ENCODE data around the gene KCNK4. TPM values are rescaled to one million over a fixed set of nuclear protein-coding genes. Genes with fewer than 3 reads are reported as not detected.

The KCNK4 gene
- polyA plus RNA-seq, 12 donors = not detected

DNA sequence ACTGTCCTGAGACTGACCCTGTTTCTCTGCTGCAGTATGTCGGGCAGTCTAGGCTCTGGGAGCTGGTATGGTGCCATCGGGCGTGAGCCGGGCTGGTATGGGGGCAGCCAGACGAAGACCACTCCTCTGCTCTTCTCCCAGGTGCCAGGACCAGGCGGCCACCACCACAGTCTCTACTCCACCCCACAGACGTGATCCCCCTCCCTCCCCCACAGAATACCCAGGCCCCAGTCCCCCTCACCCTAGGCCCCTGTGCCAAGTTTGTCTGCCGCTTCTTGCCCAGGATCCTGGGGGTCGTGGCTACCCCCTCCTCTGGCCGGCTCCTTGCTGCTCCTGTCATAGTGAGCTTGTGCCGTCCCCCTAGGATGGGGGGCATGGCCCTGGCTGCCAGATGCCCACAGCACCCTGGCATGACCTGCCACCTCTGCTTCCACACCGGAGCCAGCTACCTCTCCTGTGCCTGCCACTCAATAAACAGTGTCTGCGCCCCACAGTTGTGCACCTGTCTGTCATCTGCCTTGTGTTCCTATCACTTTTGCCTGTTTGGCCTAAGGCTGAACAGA lies 2.0 kb upstream of the KCNK4 start:
- no peak for DNase-seq

DNA sequence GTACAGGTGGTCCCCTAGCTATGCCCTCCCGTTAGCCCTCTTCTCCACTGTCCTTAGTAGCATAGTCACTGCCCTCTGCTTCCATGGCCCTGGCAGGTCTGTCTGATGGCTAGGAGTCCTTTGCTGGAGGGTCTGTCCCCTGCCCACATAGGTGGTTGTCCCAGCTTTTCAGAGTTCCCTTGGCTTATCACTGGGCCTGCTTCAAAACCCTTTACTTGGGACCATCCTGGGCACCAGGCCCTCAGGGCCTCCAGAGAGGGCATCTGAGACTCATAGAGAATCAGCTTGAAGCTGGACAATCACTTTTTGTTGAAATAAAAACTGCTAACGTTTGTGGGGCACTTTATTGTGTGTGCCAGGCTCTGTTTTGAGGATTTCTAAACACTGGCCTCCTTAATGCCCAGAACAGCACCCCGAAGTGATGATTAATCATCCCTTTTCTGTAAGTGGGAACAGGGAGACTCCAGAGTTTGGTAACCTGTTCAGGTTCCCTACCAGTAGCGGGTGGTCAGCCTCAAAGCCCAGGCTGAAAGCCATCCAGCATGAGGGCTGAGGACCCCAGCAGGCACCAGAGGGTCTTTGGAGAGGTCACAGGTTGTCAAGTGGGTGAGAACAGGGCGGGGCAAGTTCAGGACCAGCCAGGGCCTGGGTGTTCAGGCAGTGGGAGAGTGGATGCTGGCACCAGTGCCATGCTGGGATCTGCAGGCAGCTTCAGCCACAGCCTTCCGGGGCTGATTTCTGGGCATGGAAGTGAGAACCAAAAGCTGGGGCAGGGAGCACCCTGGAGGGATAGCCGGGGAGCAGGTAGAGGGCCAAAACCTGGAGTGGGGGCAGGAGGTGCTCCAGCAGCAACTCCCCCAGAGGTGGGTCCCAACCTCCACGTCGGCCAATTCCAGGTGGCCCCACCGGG lies 495 bp upstream of the KCNK4 start:
- no peak for DNase-seq

- no peak for DNase-seq
Measured at GRCh38 chr11:64291752-64292459, 804 bp downstream of the KCNK4 start.

DNA sequence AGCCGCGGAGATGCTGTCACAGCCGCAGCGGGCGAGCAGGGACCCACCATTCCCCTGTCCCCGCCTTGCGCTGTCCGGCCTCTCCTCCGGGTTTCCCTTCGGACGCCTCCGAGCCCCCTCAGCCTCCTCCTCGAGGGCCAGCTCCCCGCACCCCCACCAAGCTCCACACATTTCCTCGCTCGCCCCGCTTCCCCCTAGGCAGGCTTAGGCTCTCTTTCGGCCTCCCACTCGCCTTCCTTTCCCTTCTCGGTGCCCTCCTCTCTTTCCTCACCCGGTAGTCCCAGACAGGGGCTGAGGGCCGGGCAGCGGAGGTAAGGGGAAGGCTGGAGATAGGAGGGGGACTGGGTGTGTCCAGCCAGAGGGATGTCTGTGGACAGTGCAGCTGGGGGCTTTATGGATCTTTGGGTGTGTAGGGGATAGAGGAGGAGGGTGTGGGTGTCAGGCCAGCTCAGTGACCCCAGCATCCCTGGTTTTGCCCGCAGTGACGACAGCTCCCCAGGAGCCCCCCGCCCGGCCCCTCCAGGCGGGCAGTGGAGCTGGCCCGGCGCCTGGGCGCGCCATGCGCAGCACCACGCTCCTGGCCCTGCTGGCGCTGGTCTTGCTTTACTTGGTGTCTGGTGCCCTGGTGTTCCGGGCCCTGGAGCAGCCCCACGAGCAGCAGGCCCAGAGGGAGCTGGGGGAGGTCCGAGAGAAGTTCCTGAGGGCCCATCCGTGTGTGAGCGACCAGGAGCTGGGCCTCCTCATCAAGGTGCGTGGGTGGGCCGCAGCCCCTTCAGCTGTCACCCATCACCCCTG lies 1.6 kb downstream of the KCNK4 start:
- DNase-seq = no peak

GRCh38 chr11:64294774-64295173 lies 3.7 kb downstream of the KCNK4 start:
- no peak for DNase-seq

DNA sequence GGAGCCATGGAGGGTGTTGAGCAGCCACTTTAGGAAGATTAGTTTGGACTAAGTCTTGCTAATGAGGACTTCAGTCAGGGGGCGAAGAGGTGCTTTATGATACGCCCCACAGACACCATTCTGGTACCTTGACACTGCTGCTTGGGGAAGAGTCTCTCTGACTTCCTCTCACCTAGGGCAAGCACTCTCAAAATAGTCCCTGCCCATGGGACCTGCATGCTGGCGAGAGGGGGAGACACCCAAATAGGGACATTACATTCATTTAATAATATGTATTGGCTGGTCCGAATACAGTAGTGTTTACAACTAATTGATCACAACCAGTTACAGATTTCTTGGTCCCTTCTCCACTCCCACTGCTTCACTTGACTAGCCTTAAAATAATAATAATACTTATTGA lies 4.7 kb downstream of the KCNK4 start:
- no peak for DNase-seq

- DNase-seq = no peak
Measured at GRCh38 chr11:64296236-64296635, 5.1 kb downstream of the KCNK4 start.

GRCh38 chr11:64296830-64297698 lies 6.0 kb downstream of the KCNK4 start:
- DNase-seq = no peak

DNA sequence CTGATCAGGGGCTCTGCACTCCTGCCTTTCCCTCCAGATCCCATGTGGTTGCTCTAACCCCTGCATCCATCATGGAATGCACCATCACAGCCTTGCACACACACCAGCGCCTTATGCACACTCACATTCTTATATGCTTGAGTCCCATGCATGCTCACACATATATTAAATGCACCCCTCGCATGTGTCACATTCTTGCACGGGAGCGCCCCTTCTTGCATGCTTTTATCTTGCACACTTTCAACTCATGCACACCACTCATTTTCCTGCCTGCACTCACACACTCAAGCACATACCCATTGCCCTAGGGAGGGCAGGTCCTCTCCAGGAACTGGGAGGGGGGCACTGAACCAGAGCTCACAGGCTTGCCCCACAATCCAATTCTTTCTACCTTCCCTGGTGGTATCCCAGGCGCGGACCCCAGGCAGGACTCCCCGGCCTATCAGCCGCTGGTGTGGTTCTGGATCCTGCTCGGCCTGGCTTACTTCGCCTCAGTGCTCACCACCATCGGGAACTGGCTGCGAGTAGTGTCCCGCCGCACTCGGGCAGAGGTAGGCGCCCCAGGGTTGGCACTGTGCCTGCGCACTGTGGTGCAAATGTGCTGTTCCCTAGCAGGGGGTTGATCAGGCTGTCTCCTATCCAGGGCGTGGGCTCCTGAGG lies 6.7 kb downstream of the KCNK4 start:
- no peak for DNase-seq

GRCh38 chr11:64298966-64299846 lies 8.1 kb downstream of the KCNK4 start:
- no peak for DNase-seq

DNA sequence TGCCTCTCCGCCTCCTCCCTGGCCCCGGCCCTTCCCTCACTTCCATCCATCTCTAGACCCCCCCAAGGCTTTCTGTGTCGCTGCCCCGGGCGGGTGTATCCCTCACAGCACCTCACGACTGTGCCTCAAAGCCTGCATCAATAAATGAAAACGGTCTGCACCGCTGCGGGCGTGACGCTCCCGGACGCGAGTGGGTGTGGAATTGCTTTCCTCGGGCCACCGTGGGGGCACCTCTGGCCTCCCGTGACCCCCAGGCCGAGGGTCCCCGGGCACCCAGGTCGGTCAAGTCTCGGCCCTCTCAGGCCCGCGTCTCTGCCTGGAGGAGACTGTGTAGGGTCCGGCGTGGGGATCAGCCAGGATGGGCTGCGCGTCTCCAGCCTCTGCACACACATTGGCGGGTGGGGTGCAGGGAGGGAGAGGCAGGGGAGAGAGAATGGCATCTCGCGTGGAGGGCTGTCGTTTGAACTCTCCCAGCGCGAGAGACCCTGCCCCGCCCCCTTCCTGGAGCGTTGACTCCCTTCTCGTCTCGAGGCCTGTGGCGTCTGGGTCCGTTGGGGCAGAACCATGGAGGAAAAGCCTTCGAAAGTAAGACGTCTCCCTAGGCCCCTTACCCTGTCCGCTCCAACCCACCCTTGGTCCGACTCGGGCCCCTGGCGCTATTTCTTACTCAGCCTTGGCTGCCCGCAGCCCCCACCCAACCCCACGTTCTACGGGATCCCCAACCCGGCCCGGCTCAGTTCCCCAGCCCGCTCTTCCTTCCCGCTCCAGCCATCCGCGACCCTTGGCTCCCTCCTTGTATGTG lies 8.9 kb downstream of the KCNK4 start, which contains the start of gene CATSPERZ:
Gene CATSPERZ, plus strand, starts transcription at position 512 of the 802 bp plus-strand sequence. Its CDS starts 53 bp downstream, at position 565.
- no peak for DNase-seq

GRCh38 chr11:64303109-64304031 lies 12.3 kb downstream of the KCNK4 start:
- DNase-seq = no peak

GRCh38 chr11:64304032-64304315 lies 12.9 kb downstream of the KCNK4 start:
- DNase-seq = no peak

- DNase-seq = peak; percentile 85
Measured at GRCh38 chr11:64304316-64305072, 13.4 kb downstream of the KCNK4 start.

GRCh38 chr11:64305075-64305690 lies 14.1 kb downstream of the KCNK4 start, which contains the start of gene ESRRA:
Gene ESRRA, plus strand, starts transcription at chr11:64305524. Its CDS starts 1,656 bp downstream, at chr11:64307180.
- DNase-seq = peak; percentile 97
